ENCODE data around the gene IFI6. TPM values are rescaled to one million over a fixed set of nuclear protein-coding genes. Genes with fewer than 3 reads are reported as not detected.

IFI6 gene
- total RNA-seq, 1 experiment from 2014 or later, result 44.5 TPM

DNA sequence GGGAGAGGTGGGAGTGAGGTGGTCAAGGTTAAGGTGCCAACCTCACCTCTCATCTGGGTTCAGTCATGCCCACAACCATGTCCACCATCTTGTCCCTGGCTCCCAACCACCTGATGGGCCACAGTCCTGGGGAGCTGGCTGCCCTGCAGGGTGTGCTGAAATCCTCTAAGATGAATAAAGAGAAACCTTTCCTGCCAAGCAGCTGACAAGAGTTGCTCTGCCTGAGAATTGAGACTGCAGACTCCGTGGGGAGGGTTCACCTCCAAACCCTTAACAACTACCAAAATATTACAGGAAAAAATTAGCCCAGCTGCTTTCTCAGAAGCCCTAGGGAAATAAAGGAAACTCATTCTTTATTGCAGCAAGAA is 21.8 kb downstream of the IFI6 start:
- peaks cover 14% of the 10 kb centered on the region for H3K4me1 Mint-ChIP-seq (ENCODE audit: low read depth, unreplicated experiment)
- DNase-seq, result no peak
- H3K27me3 ChIP-seq (replicated peaks; ENCODE audit: control insufficient read depth, insufficient read depth, low read length), result no peaks in the 10 kb centered on the region
- no peak overlapping the region for H3K4me3 Mint-ChIP-seq (ENCODE audit: unreplicated experiment)
- H3K36me3 ChIP-seq (ENCODE audit: control insufficient read depth, insufficient read depth, low read length), result no peaks in the 10 kb centered on the region
- CTCF ChIA-PET, result interaction anchor here (0.6 kb wide), 1 partner anchor 317 kb away, joined by 3 read pairs; no protein-coding TSS in a partner anchor
- H3K4me1 ChIP-seq, result no peaks in the 10 kb centered on the region
- intact Hi-C loops (cut with micrococcal nuclease; ENCODE audit: unreplicated experiment), result no loop called here
- no peaks in the 10 kb centered on the region for H3K9me3 Mint-ChIP-seq (ENCODE audit: unreplicated experiment)
- POLR2A ChIA-PET, result no interaction called here
- BruUV-seq (replicated peaks), result no TSS peak
- no peak overlapping the region for H3K27ac Mint-ChIP-seq (ENCODE audit: unreplicated experiment)
- no peaks in the 10 kb centered on the region for H3K9me3 ChIP-seq
- no peaks in the 10 kb centered on the region for H3K36me3 Mint-ChIP-seq (ENCODE audit: insufficient read depth, unreplicated experiment)
- no peaks in the 10 kb centered on the region for H3K27me3 Mint-ChIP-seq (ENCODE audit: insufficient read depth, unreplicated experiment)
- no peak for TF ChIP-seq CTCF (IDR thresholded peaks at IDR 0.05; ENCODE audit: insufficient read depth in 1 of 2, low read depth in 1 of 2, low read length in 1 of 2, severe bottlenecking in 1 of 2, unreplicated experiment in 1 of 2)
- H3K4me3 ChIP-seq (ENCODE audit: low read depth, low read length), result no peak overlapping the region

GRCh38 chr1:27649306-27649635 is 22.7 kb downstream of the IFI6 start:
- Histone ChIP-seq H3K27me3 (replicated peaks; ENCODE audit: control insufficient read depth, insufficient read depth, low read length) (no peaks in the 10 kb centered on the region), H3K4me3 (ENCODE audit: low read depth, low read length) (no peak overlapping the region), H3K4me1 (no peaks in the 10 kb centered on the region), H3K36me3 (ENCODE audit: control insufficient read depth, insufficient read depth, low read length) (no peaks in the 10 kb centered on the region), H3K9me3 (no peaks in the 10 kb centered on the region)
- intact Hi-C loops (cut with micrococcal nuclease; ENCODE audit: unreplicated experiment), result no loop called here
- ChIA-PET POLR2A (no interaction called here), CTCF (interaction anchor here (0.6 kb wide), 1 partner anchor 176 kb away, joined by 3 read pairs; no protein-coding TSS in a partner anchor)
- Mint-ChIP-seq H3K4me3 (ENCODE audit: unreplicated experiment) (no peak overlapping the region), H3K27ac (ENCODE audit: unreplicated experiment) (no peak overlapping the region), H3K9me3 (ENCODE audit: unreplicated experiment) (no peaks in the 10 kb centered on the region), H3K36me3 (ENCODE audit: insufficient read depth, unreplicated experiment) (no peaks in the 10 kb centered on the region), H3K4me1 (ENCODE audit: low read depth, unreplicated experiment) (peaks cover 9% of the 10 kb centered on the region), H3K27me3 (ENCODE audit: insufficient read depth, unreplicated experiment) (no peaks in the 10 kb centered on the region)
- no peak for DNase-seq
- no TSS peak for BruUV-seq (replicated peaks)
- TF ChIP-seq CTCF (IDR thresholded peaks at IDR 0.05; ENCODE audit: insufficient read depth in 1 of 2, low read depth in 1 of 2, low read length in 1 of 2, severe bottlenecking in 1 of 2, unreplicated experiment in 1 of 2), result no peak

DNA sequence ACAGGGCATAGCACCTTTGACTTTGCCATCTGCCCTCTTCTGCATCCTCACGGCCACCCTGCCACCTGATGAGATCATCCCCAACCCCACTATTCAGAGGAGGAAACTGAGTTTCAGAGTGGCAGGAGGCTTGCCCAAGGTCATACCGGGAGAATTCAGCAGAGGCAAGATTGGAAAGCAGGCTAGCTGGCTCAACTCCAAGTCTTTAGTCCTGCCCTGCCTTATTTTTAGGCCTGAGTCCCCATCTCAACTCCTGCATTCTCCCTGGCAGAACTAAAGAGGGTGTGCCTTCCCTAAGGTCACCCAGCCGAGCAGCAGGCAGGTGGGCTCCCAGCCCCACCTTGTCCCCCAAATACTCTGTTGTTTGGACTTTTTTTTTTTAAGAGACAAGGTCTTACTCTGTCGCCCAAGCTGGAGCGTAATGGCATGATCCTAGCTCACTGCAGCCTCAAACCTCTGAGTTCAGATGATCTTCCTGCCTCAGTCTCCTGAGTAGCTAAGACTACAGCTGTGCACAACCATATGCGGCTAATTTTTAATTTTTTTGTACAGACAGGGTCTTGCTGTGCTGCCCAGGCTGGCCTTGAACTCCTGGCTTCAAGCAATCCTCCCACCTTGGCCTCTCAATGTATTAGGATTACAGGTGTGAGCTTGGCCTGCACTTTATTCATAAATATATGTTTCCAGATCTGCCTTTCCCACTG is 23.2 kb downstream of the IFI6 start:
- no peak for DNase-seq
- BruUV-seq (replicated peaks), result no TSS peak
- POLR2A ChIA-PET, result no interaction called here
- CTCF ChIA-PET, result interaction anchor here (0.6 kb wide), 1 partner anchor 45 kb away, joined by 5 read pairs; the partner anchor contains the start of gene AHDC1
- Mint-ChIP-seq H3K27ac (ENCODE audit: unreplicated experiment) (no peak overlapping the region), H3K9me3 (ENCODE audit: unreplicated experiment) (no peaks in the 10 kb centered on the region), H3K27me3 (ENCODE audit: insufficient read depth, unreplicated experiment) (no peaks in the 10 kb centered on the region), H3K4me3 (ENCODE audit: unreplicated experiment) (no peak overlapping the region), H3K36me3 (ENCODE audit: insufficient read depth, unreplicated experiment) (no peaks in the 10 kb centered on the region), H3K4me1 (ENCODE audit: low read depth, unreplicated experiment) (peaks cover 9% of the 10 kb centered on the region)
- Histone ChIP-seq H3K27me3 (replicated peaks; ENCODE audit: control insufficient read depth, insufficient read depth, low read length) (no peaks in the 10 kb centered on the region), H3K9me3 (no peaks in the 10 kb centered on the region), H3K4me1 (no peaks in the 10 kb centered on the region), H3K36me3 (ENCODE audit: control insufficient read depth, insufficient read depth, low read length) (no peaks in the 10 kb centered on the region), H3K4me3 (ENCODE audit: low read depth, low read length) (no peak overlapping the region)
- no peak for TF ChIP-seq CTCF (IDR thresholded peaks at IDR 0.05; ENCODE audit: insufficient read depth in 1 of 2, low read depth in 1 of 2, low read length in 1 of 2, severe bottlenecking in 1 of 2, unreplicated experiment in 1 of 2)
- intact Hi-C loops (cut with micrococcal nuclease; ENCODE audit: unreplicated experiment), result no loop called here
